K562 (cell line): ENCODE data around the gene MT1E. TPM values are rescaled to one million over a fixed set of nuclear protein-coding genes. Genes with fewer than 3 reads are reported as not detected.

Source experiments
- ATAC-seq: fragments of 200-7000 bp; cut with Tn5 transposase; 3 replicates; pipeline ENCODE4 v1.9.1; 2020; ENCODE audit warnings: moderate library complexity
- BruUV-seq: library from RNA; stranded (reverse); fragments of 400-500 nt; replicated peaks from 2 replicates; lab custom pipeline; 2021; lab: Mats Ljungman, UMichigan
- CTCF ChIA-PET: fragments of 300-600 bp; formaldehyde crosslinking; extraction: SDS; loops from one replicate; lab custom pipeline; 2021; ENCODE audit warnings: low intra/inter-chr PET ratio; lab: Yijun Ruan, JAX
- POLR2A ChIA-PET: fragments of 300-600, 350-650 bp; sonication (Branson Sonifier 250); formaldehyde crosslinking; extraction: SDS; loops from one replicate; lab custom pipeline; 2021; ENCODE audit warnings: antibody characterized with exemption, inconsistent platforms; lab: Yijun Ruan, JAX
- DNase-seq, 4 experiments: peaks; one replicate each; pipeline versions ENCODE4 v3.0.0 to v3.0.0-alpha.2; 2011 to 2018; ENCODE audit warnings: low spot score in 3 of 4, mixed read lengths in 3 of 4; ENCODE audit errors: extremely low read depth in 1 of 4
- FAIRE-seq: peaks from 2 replicates; lab custom pipeline; 2011; peaks lifted over from hg19 to GRCh38; lab: Jason Lieb, UNC
- H2AFZ ChIP-seq: 2 replicates; pipeline ENCODE4 v1.6.0; 2011; ENCODE audit warnings: low read depth, low read length, control low read depth, inconsistent platforms
- H3K27ac ChIP-seq: fragments of 200-600 bp; 3 replicates; pipeline ENCODE4 v1.8.0; 2011; ENCODE audit warnings: low read depth, mild to moderate bottlenecking, control low read depth, inconsistent platforms, low read length, moderate library complexity, mixed read lengths; ENCODE audit errors: extremely low read depth
- H3K27me3 ChIP-seq, 2 experiments: fragments of 300-600 bp in 1 of 2; 2 replicates in 1 of 2; 3 replicates in 1 of 2; pipeline versions ENCODE4 v1.6.0 to v1.8.0; 2011; ENCODE audit warnings: inconsistent platforms in 2 of 2, low read length in 2 of 2, mild to moderate bottlenecking in 1 of 2, mixed read lengths in 1 of 2, moderate library complexity in 1 of 2; ENCODE audit not compliant: control insufficient read depth in 2 of 2, insufficient read depth in 2 of 2
- H3K36me3 ChIP-seq: fragments of 300-600 bp; 3 replicates; pipeline ENCODE4 v1.8.0; 2011; ENCODE audit warnings: mild to moderate bottlenecking, low read length, inconsistent platforms; ENCODE audit not compliant: control insufficient read depth, insufficient read depth
- H3K4me1 ChIP-seq, 2 experiments: fragments of 200-600 bp in 1 of 2; replicated peaks in 1 of 2; 2 replicates in 1 of 2; 3 replicates in 1 of 2; pipeline versions ENCODE4 v1.5.1 to v1.8.0; 2011; ENCODE audit warnings: inconsistent platforms in 2 of 2, low read length in 2 of 2, mild to moderate bottlenecking in 1 of 2, mixed read lengths in 1 of 2, moderate library complexity in 1 of 2; ENCODE audit not compliant: control insufficient read depth in 2 of 2, insufficient read depth in 2 of 2
- H3K4me2 ChIP-seq: 2 replicates; pipeline ENCODE4 v1.6.1; 2011; ENCODE audit warnings: low read length, control low read depth, inconsistent platforms, mixed read lengths; ENCODE audit not compliant: insufficient read depth
- H3K4me3 ChIP-seq: fragments of 200-600 bp; sonication (generic), shearing (Covaris generic); 2 replicates; pipeline ENCODE4 v1.5.1; 2016; ENCODE audit warnings: control low read depth, inconsistent platforms
- H3K79me2 ChIP-seq: fragments of 200-600 bp; 3 replicates; pipeline ENCODE4 v1.8.0; 2011; ENCODE audit warnings: low read length, inconsistent platforms; ENCODE audit not compliant: control insufficient read depth, insufficient read depth
- H3K9ac ChIP-seq, 2 experiments: 2 replicates each; pipeline versions ENCODE4 v1.6.0 to v1.6.1; 2011; ENCODE audit warnings: low read depth in 2 of 2, low read length in 2 of 2, control low read depth in 1 of 2, inconsistent platforms in 1 of 2, mild to moderate bottlenecking in 1 of 2, mixed read lengths in 1 of 2; ENCODE audit not compliant: insufficient read depth in 1 of 2
- H3K9me1 ChIP-seq: one replicate; pipeline ENCODE4 v1.6.0; 2011; ENCODE audit warnings: inconsistent platforms, mild to moderate bottlenecking, low read length, moderate library complexity; ENCODE audit not compliant: control insufficient read depth, insufficient read depth
- H3K9me3 ChIP-seq: replicated peaks from 2 replicates; pipeline ENCODE4 v1.5.1; 2011; ENCODE audit warnings: low read depth, low read length, inconsistent platforms; ENCODE audit not compliant: control insufficient read depth, insufficient read depth
- H4K20me1 ChIP-seq: replicated peaks from 2 replicates; pipeline ENCODE4 v1.6.1; 2011; ENCODE audit warnings: low read length, inconsistent platforms, mixed read lengths; ENCODE audit not compliant: control insufficient read depth, insufficient read depth
- CREB1 ChIP-seq, 2 experiments: sonication (generic) in 1 of 2; formaldehyde crosslinking in 1 of 2; IDR thresholded peaks; 2 replicates each; pipeline versions ENCODE4 v1.6.1 to v1.8.0; 2012 to 2022; ENCODE audit warnings: inconsistent platforms in 1 of 2, mild to moderate bottlenecking in 1 of 2, missing genetic modification reagents in 1 of 2, moderate library complexity in 1 of 2
- DNMT1 ChIP-seq: fragments of 450-650 bp; IDR thresholded peaks from 2 replicates; pipeline ENCODE4 v1.6.1; 2016; ENCODE audit warnings: antibody characterized with exemption, mild to moderate bottlenecking
- HMBOX1 ChIP-seq: sonication (generic); IDR thresholded peaks from 2 replicates; pipeline ENCODE4 v1.6.1; 2016
- NCOA1 ChIP-seq: fragments of 450-650 bp; IDR thresholded peaks from 2 replicates; pipeline ENCODE4 v1.6.1; 2016; ENCODE audit warnings: low read depth
- RB1 ChIP-seq: fragments of 450-650 bp; IDR thresholded peaks from 2 replicates; pipeline ENCODE4 v1.6.1; 2017; ENCODE audit warnings: low read depth, mild to moderate bottlenecking
- SMAD2 ChIP-seq: fragments of 150-350 bp; IDR thresholded peaks from 2 replicates; pipeline ENCODE4 v1.6.1; 2014; ENCODE audit warnings: low read depth, mild to moderate bottlenecking, low read length
- TEAD1 ChIP-seq, 2 experiments: fragments of 450-650 bp in 1 of 2; sonication (generic) in 1 of 2; formaldehyde crosslinking; IDR thresholded peaks; 2 replicates each; pipeline versions ENCODE4 v1.4.0 to v1.8.0; 2020 to 2022; ENCODE audit warnings: mild to moderate bottlenecking in 2 of 2, missing genetic modification reagents in 1 of 2
- THAP7 ChIP-seq: fragments of 250-450 bp; sonication (Bioruptor Pico); IDR thresholded peaks from 2 replicates; pipeline ENCODE4 v1.5.0; 2021
- ZNF239 ChIP-seq: fragments of 250-450 bp; sonication (Bioruptor Pico); IDR thresholded peaks from 2 replicates; pipeline ENCODE4 v1.4.0; 2020; ENCODE audit warnings: mild to moderate bottlenecking
- ZNF639 ChIP-seq, 2 experiments: fragments of 200-800 bp in 1 of 2; sonication (Bioruptor generic) in 1 of 2; sonication (generic) in 1 of 2; formaldehyde crosslinking in 1 of 2; IDR thresholded peaks in 1 of 2; conservative IDR thresholded peaks in 1 of 2; 2 replicates each; pipeline versions ENCODE4 v1.5.0 to v1.6.1; 2016 to 2020; ENCODE audit warnings: missing compliant biosample characterization in 1 of 2, missing genetic modification characterization in 1 of 2, missing genetic modification reagents in 1 of 2
- WGBS: fragments of 100-300 bp; shearing (Covaris generic); methylation state at CpG from one replicate; pipeline ENCODE4 v1.1.6; 2016; ENCODE audit warnings: low coverage, mixed read lengths; ENCODE audit not compliant: insufficient coverage; ENCODE audit errors: missing lambda C conversion rate; 5-methylcytosine and 5-hydroxymethylcytosine counted together
- in situ Hi-C: fragments of 300-500 bp; cut with MboI; formaldehyde crosslinking; loops from 4 replicates; pipeline ENCODE4 v1.15.0; 2018; ENCODE audit warnings: inconsistent platforms, mixed read lengths
- intact Hi-C: fragments of 100-400 bp; cut with micrococcal nuclease; formaldehyde crosslinking; loops from 2 replicates; pipeline ENCODE4 v1.14.2; 2022
- polyA plus RNA-seq, 8 experiments: library from polyadenylated mRNA; depleted of rRNA in 4 of 8; stranded (reverse) in 5 of 8; unstranded in 3 of 8; fragments of >200 nt; fragmentation: Nextera tagmentation in 2 of 8; fragmentation: Illumina TruSeq in 1 of 8; extraction: Ambion mirVana in 2 of 8; extraction: Trizol in 1 of 8; gene quantifications; 2 replicates each; pipeline versions ENCODE4 v1.2.1 to v1.2.3, GENCODE V29; 2011 to 2014; ENCODE audit warnings: inconsistent platforms in 1 of 8, missing spikeins in 1 of 8
- total RNA-seq, 7 experiments: library from RNA; depleted of rRNA in 6 of 7; stranded (reverse); fragments of >200 nt in 6 of 7; fragmentation: Illumina TruSeq in 2 of 7; extraction: Trizol in 2 of 7; gene quantifications; 2 replicates each; pipeline versions ENCODE4 v1.2.1 to v1.2.3, GENCODE V29; 2011 to 2021; ENCODE audit warnings: low replicate concordance in 1 of 7

MT1E gene
- total and polyA plus RNA-seq, 9 of the 15 experiments (the other 6 are each of a cell fraction or from before 2014, with no cell fraction given), result 0.29 to 0.81 (median 0.46) TPM; not detected in 3

- no peak for DNase-seq
- WGBS, result 5% methylated on average over 18 of the region's 23 CpGs
- no peak for ATAC-seq
- Histone ChIP-seq H3K27ac (no peak overlapping the region), H3K9me3 (no peaks in the 10 kb centered on the region), H2AFZ (no peak overlapping the region), H3K9me1 (no peaks in the 10 kb centered on the region), H3K4me3 (no peak overlapping the region), H3K36me3 (no peaks in the 10 kb centered on the region), H3K79me2 (no peaks in the 10 kb centered on the region), H3K4me2 (no peak overlapping the region), H4K20me1 (no peaks in the 10 kb centered on the region), H3K27me3 (peaks cover 17 to 39% of the 10 kb centered on the region in 2 experiments), H3K4me1 (peaks cover 0 to 6% of the 10 kb centered on the region in 2 experiments; a peak in 1 of 5 replicates), H3K9ac (no peak overlapping the region)
- TF ChIP-seq NCOA1 (no peak), TEAD1 (CRISPR knock-in tag; IDR thresholded peaks at IDR 0.05) (no peak), ZNF639 (CRISPR knock-in tag; conservative IDR thresholded peaks at IDR 0.05 in 1 of 2, IDR thresholded peaks at IDR 0.05 in 1 of 2) (no peak), DNMT1 (no peak), RB1 (no peak), SMAD2 (no peak), THAP7 (no peak), ZNF239 (CRISPR knock-in tag) (no peak), CREB1 (IDR thresholded peaks at IDR 0.05) (no peak), CREB1 (CRISPR knock-in tag; IDR thresholded peaks at IDR 0.05) (no peak), HMBOX1 (no peak)
- BruUV-seq, result no TSS peak
- intact Hi-C loops (no loop called here), in situ Hi-C loops (no loop called here)
- ChIA-PET CTCF (no interaction called here), POLR2A (no interaction called here)
- no peak for FAIRE-seq
Observed at GRCh38 chr16:56616608-56617211, 8.9 kb upstream of the MT1E start.
